ENCODE data around the gene SPATA24. TPM values are rescaled to one million over a fixed set of nuclear protein-coding genes. Genes with fewer than 3 reads are reported as not detected.

The SPATA24 gene
- total and polyA plus RNA-seq, 2 of the 8 experiments (the other 6 are each of a cell fraction or from before 2014, with no cell fraction given) = 5.8 to 9.4 TPM

DNA sequence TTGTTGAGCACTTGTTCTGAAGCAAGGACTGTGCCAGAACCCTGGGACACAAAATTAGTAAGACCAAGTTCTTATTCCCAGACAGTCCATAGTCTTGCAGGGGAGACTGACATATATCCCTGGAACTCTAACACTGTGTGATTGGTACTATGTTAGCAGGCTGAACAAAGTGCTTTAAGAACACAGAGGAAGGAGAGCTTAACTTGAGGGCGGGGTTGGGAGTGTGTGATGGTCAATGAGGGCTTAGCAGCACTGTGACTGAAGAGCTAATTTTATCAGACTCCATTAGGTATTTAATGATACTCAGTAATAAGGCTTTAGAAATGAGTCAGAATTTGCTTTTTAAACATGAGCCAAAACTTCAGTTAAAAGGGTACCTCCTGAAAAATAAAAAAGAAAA lies 14.9 kb upstream of the SPATA24 start:
- H4K5ac ChIP-seq (ENCODE audit: insufficient read length, low read depth, low read length) = no peak overlapping the region
- H3K36me3 ChIP-seq (ENCODE audit: control insufficient read depth in 2 of 4, insufficient read depth in 4 of 4, low read length in 3 of 4) = peaks cover under 1 to 22% (median 6%) of the 10 kb centered on the region in 4 experiments; a peak in 5 of 8 replicates
- no peak overlapping the region for H3K23ac ChIP-seq (ENCODE audit: insufficient read length)
- H3K9me3 ChIP-seq (ENCODE audit: insufficient read depth in 2 of 2, low read depth in 1 of 2, low read length in 1 of 2) = no peaks in the 10 kb centered on the region
- no peaks in the 10 kb centered on the region for H4K20me1 ChIP-seq (replicated peaks in 1 of 2; ENCODE audit: control insufficient read depth in 1 of 2, insufficient read depth in 2 of 2, low read length in 2 of 2)
- no peak overlapping the region for H3K56ac ChIP-seq (replicated peaks; ENCODE audit: insufficient read length, low read depth, low read length)
- H2BK5ac ChIP-seq (ENCODE audit: low read depth, low read length) = no peak overlapping the region
- no peak overlapping the region for H2AFZ ChIP-seq (ENCODE audit: low read length)
- no peak overlapping the region for H3K18ac ChIP-seq (ENCODE audit: extremely low read depth, low read length)
- no peak for DNase-seq (ENCODE audit: low read depth in 1 of 2, low spot score in 2 of 2)
- H4K8ac ChIP-seq (ENCODE audit: extremely low read depth, insufficient read depth, low read length) = no peak overlapping the region
- WGBS, 2 experiments (ENCODE audit: extremely low coverage in 1 of 2, insufficient coverage in 1 of 2, insufficient read length in 1 of 2, insufficient replicate concordance in 2 of 2, low coverage in 1 of 2, low lambda C conversion rate in 2 of 2, missing lambda C conversion rate in 1 of 2) = 75% methylated on average over 1 of the region's 1 CpG; no CpG with 5 or more reads in 1 of the 2 experiments
- H3K4me1 ChIP-seq (replicated peaks in 1 of 4; ENCODE audit: control insufficient read depth in 3 of 4, insufficient read depth in 4 of 4, low read length in 3 of 4) = peaks cover 4 to 9% (median 6%) of the 10 kb centered on the region in 4 experiments; a peak in 4 of 7 replicates
- H3K79me2 ChIP-seq (ENCODE audit: control insufficient read depth in 1 of 2, insufficient read depth in 2 of 2, low read length in 2 of 2) = no peaks in the 10 kb centered on the region
- H2BK120ac ChIP-seq (replicated peaks; ENCODE audit: low read depth, low read length) = no peak overlapping the region
- no peak overlapping the region for H4K91ac ChIP-seq (replicated peaks; ENCODE audit: insufficient read length, low read length)
- ChIA-PET POLR2A (ENCODE audit: partially characterized antibody) (interaction anchor here (1.4 to 1.7 kb wide), 4 partner anchors 9 to 99 kb away, joined by 3 to 6 read pairs (median 4); partner anchors contain the start of gene PAIP2), CTCF (ENCODE audit: partially characterized antibody) (interaction anchor here (1.0 to 9.9 kb wide), 11 partner anchors 9 to 217 kb away, joined by 3 to 319 read pairs (median 4); partner anchors contain the start of gene DNAJC18)
- H3K4me2 ChIP-seq (ENCODE audit: insufficient read depth in 1 of 2, low read depth in 2 of 2, low read length in 2 of 2) = no peak overlapping the region
- H2AK5ac ChIP-seq (ENCODE audit: low read depth, low read length) = no peak overlapping the region
- H3K9ac ChIP-seq (replicated peaks in 1 of 4; ENCODE audit: extremely low read depth in 1 of 4, low read depth in 3 of 4, low read length in 3 of 4) = no peak overlapping the region
- TF ChIP-seq ASH2L (IDR thresholded peaks at IDR 0.05; ENCODE audit: low read length) = no peak
- TF ChIP-seq CTBP2 (IDR thresholded peaks at IDR 0.05; ENCODE audit: borderline replicate concordance, insufficient read depth, insufficient read length, low read length) = no peak
- TF ChIP-seq POLR2A (IDR thresholded peaks at IDR 0.05; ENCODE audit: control extremely low read depth in 1 of 2, low read depth in 2 of 2, low read length in 2 of 2) = no peak
- TF ChIP-seq RBBP5 (IDR thresholded peaks at IDR 0.05; ENCODE audit: borderline replicate concordance, low read depth, low read length) = no peak
- no peak for TF ChIP-seq CHD2 (IDR thresholded peaks at IDR 0.05; ENCODE audit: low read length)
- H3K79me1 ChIP-seq (ENCODE audit: low read depth, low read length) = no peaks in the 10 kb centered on the region
- H2BK12ac ChIP-seq (ENCODE audit: low read depth, low read length) = no peak overlapping the region
- H2BK15ac ChIP-seq (ENCODE audit: low read length) = no peak overlapping the region
- no peak overlapping the region for H3K4ac ChIP-seq (replicated peaks; ENCODE audit: insufficient read length, low read depth, low read length)
- FAIRE-seq = no peak
- no peak overlapping the region for H3K4me3 ChIP-seq (ENCODE audit: extremely low read depth in 1 of 4, insufficient read depth in 2 of 4, low read depth in 3 of 4, low read length in 4 of 4)
- H3K23me2 ChIP-seq (ENCODE audit: low read depth, low read length) = no peaks in the 10 kb centered on the region
- H3K14ac ChIP-seq (ENCODE audit: insufficient read length) = no peak overlapping the region
- no peak overlapping the region for H2BK20ac ChIP-seq (ENCODE audit: low read length)
- no peaks in the 10 kb centered on the region for H3K27me3 ChIP-seq (replicated peaks in 1 of 4; ENCODE audit: control insufficient read depth in 3 of 4, extremely low read depth in 1 of 4, insufficient read depth in 3 of 4, low read length in 3 of 4)
- H3K27ac ChIP-seq (ENCODE audit: low read depth, low read length) = no peak overlapping the region

All from H1 (cell line).